Measurements from ENCODE around the gene ACOT7.

Gene ACOT7

GRCh38 chr1:6268415-6268814 lies 125.2 kb downstream of the ACOT7 start:
- no peaks in the 10 kb centered on the region for H3K27me3 ChIP-seq (ENCODE audit: insufficient read depth, insufficient read length)
- TF ChIP-seq YY1 (IDR thresholded peaks at IDR 0.05; ENCODE audit: insufficient read depth, insufficient read length) (no peak), SUZ12 (IDR thresholded peaks at IDR 0.05; ENCODE audit: extremely low read depth, insufficient read depth, insufficient read length) (no peak), ZNF274 (IDR thresholded peaks at IDR 0.05; ENCODE audit: low read depth, low read length) (no peak)
- no peak for DNase-seq (ENCODE audit: low read depth, low spot score)
- H3K9me3 ChIP-seq (ENCODE audit: insufficient read depth, low read length), result no peaks in the 10 kb centered on the region
- H3K4me1 ChIP-seq (ENCODE audit: insufficient read depth, insufficient read length), result peaks cover 7% of the 10 kb centered on the region
- no peak overlapping the region for H3K4me3 ChIP-seq (ENCODE audit: insufficient read length, low read depth)
- no peak overlapping the region for H3K9ac ChIP-seq (ENCODE audit: insufficient read length, low read depth)
- H3K36me3 ChIP-seq (ENCODE audit: insufficient read depth, insufficient read length, low read length), result no peaks in the 10 kb centered on the region

GRCh38 chr1:6267686-6268322 lies 125.8 kb downstream of the ACOT7 start:
- no peaks in the 10 kb centered on the region for H3K27me3 ChIP-seq (ENCODE audit: insufficient read depth, insufficient read length)
- H3K36me3 ChIP-seq (ENCODE audit: insufficient read depth, insufficient read length, low read length), result no peaks in the 10 kb centered on the region
- H3K4me3 ChIP-seq (ENCODE audit: insufficient read length, low read depth), result no peak overlapping the region
- H3K4me1 ChIP-seq (ENCODE audit: insufficient read depth, insufficient read length), result peaks cover 7% of the 10 kb centered on the region
- no peak overlapping the region for H3K9ac ChIP-seq (ENCODE audit: insufficient read length, low read depth)
- DNase-seq (ENCODE audit: low read depth, low spot score), result no peak
- TF ChIP-seq ZNF274 (IDR thresholded peaks at IDR 0.05; ENCODE audit: low read depth, low read length) (no peak), SUZ12 (IDR thresholded peaks at IDR 0.05; ENCODE audit: extremely low read depth, insufficient read depth, insufficient read length) (no peak), YY1 (IDR thresholded peaks at IDR 0.05; ENCODE audit: insufficient read depth, insufficient read length) (no peak)
- H3K9me3 ChIP-seq (ENCODE audit: insufficient read depth, low read length), result no peaks in the 10 kb centered on the region

GRCh38 chr1:6266641-6267040 lies 126.9 kb downstream of the ACOT7 start:
- peaks cover 8% of the 10 kb centered on the region for H3K27me3 ChIP-seq (ENCODE audit: insufficient read depth, insufficient read length)
- H3K4me1 ChIP-seq (ENCODE audit: insufficient read depth, insufficient read length), result peaks cover 8% of the 10 kb centered on the region
- no peak overlapping the region for H3K4me3 ChIP-seq (ENCODE audit: insufficient read length, low read depth)
- DNase-seq (ENCODE audit: low read depth, low spot score), result no peak
- H3K9ac ChIP-seq (ENCODE audit: insufficient read length, low read depth), result no peak overlapping the region
- no peaks in the 10 kb centered on the region for H3K9me3 ChIP-seq (ENCODE audit: insufficient read depth, low read length)
- TF ChIP-seq SUZ12 (IDR thresholded peaks at IDR 0.05; ENCODE audit: extremely low read depth, insufficient read depth, insufficient read length), result no peak
- TF ChIP-seq ZNF274 (IDR thresholded peaks at IDR 0.05; ENCODE audit: low read depth, low read length), result no peak
- TF ChIP-seq YY1 (IDR thresholded peaks at IDR 0.05; ENCODE audit: insufficient read depth, insufficient read length), result no peak
- no peaks in the 10 kb centered on the region for H3K36me3 ChIP-seq (ENCODE audit: insufficient read depth, insufficient read length, low read length)

- Histone ChIP-seq H3K4me3 (ENCODE audit: insufficient read length, low read depth) (no peak overlapping the region), H3K4me1 (ENCODE audit: insufficient read depth, insufficient read length) (peaks cover 2% of the 10 kb centered on the region), H3K36me3 (ENCODE audit: insufficient read depth, insufficient read length, low read length) (no peaks in the 10 kb centered on the region), H3K9ac (ENCODE audit: insufficient read length, low read depth) (no peak overlapping the region), H3K9me3 (ENCODE audit: insufficient read depth, low read length) (no peaks in the 10 kb centered on the region), H3K27me3 (ENCODE audit: insufficient read depth, insufficient read length) (peaks cover 12% of the 10 kb centered on the region)
- TF ChIP-seq SUZ12 (IDR thresholded peaks at IDR 0.05; ENCODE audit: extremely low read depth, insufficient read depth, insufficient read length), result no peak
- TF ChIP-seq ZNF274 (IDR thresholded peaks at IDR 0.05; ENCODE audit: low read depth, low read length), result no peak
- no peak for TF ChIP-seq YY1 (IDR thresholded peaks at IDR 0.05; ENCODE audit: insufficient read depth, insufficient read length)
- DNase-seq (ENCODE audit: low read depth, low spot score), result no peak
Measured at GRCh38 chr1:6265151-6265550, 128.4 kb downstream of the ACOT7 start.

- Histone ChIP-seq H3K4me1 (ENCODE audit: insufficient read depth, insufficient read length) (peaks cover 3% of the 10 kb centered on the region), H3K4me3 (ENCODE audit: insufficient read length, low read depth) (no peak overlapping the region), H3K36me3 (ENCODE audit: insufficient read depth, insufficient read length, low read length) (no peaks in the 10 kb centered on the region), H3K9me3 (ENCODE audit: insufficient read depth, low read length) (no peaks in the 10 kb centered on the region), H3K9ac (ENCODE audit: insufficient read length, low read depth) (no peak overlapping the region), H3K27me3 (ENCODE audit: insufficient read depth, insufficient read length) (peaks cover 21% of the 10 kb centered on the region)
- no peak for DNase-seq (ENCODE audit: low read depth, low spot score)
- TF ChIP-seq ZNF274 (IDR thresholded peaks at IDR 0.05; ENCODE audit: low read depth, low read length) (no peak), YY1 (IDR thresholded peaks at IDR 0.05; ENCODE audit: insufficient read depth, insufficient read length) (no peak), SUZ12 (IDR thresholded peaks at IDR 0.05; ENCODE audit: extremely low read depth, insufficient read depth, insufficient read length) (no peak)
Measured at GRCh38 chr1:6263716-6264115, 129.9 kb downstream of the ACOT7 start.

GRCh38 chr1:6262555-6263420 lies 130.8 kb downstream of the ACOT7 start:
- Histone ChIP-seq H3K9ac (ENCODE audit: insufficient read length, low read depth) (no peak overlapping the region), H3K27me3 (ENCODE audit: insufficient read depth, insufficient read length) (peaks cover 21% of the 10 kb centered on the region), H3K4me3 (ENCODE audit: insufficient read length, low read depth) (no peak overlapping the region), H3K4me1 (ENCODE audit: insufficient read depth, insufficient read length) (peaks cover 3% of the 10 kb centered on the region), H3K9me3 (ENCODE audit: insufficient read depth, low read length) (no peaks in the 10 kb centered on the region), H3K36me3 (ENCODE audit: insufficient read depth, insufficient read length, low read length) (no peaks in the 10 kb centered on the region)
- no peak for DNase-seq (ENCODE audit: low read depth, low spot score)
- TF ChIP-seq ZNF274 (IDR thresholded peaks at IDR 0.05; ENCODE audit: low read depth, low read length), result no peak
- TF ChIP-seq SUZ12 (IDR thresholded peaks at IDR 0.05; ENCODE audit: extremely low read depth, insufficient read depth, insufficient read length), result no peak
- TF ChIP-seq YY1 (IDR thresholded peaks at IDR 0.05; ENCODE audit: insufficient read depth, insufficient read length), result no peak

- H3K4me3 ChIP-seq (ENCODE audit: insufficient read length, low read depth), result no peak overlapping the region
- no peak overlapping the region for H3K9ac ChIP-seq (ENCODE audit: insufficient read length, low read depth)
- H3K27me3 ChIP-seq (ENCODE audit: insufficient read depth, insufficient read length), result peaks cover 21% of the 10 kb centered on the region
- H3K9me3 ChIP-seq (ENCODE audit: insufficient read depth, low read length), result no peaks in the 10 kb centered on the region
- no peaks in the 10 kb centered on the region for H3K36me3 ChIP-seq (ENCODE audit: insufficient read depth, insufficient read length, low read length)
- no peak for DNase-seq (ENCODE audit: low read depth, low spot score)
- peaks cover 3% of the 10 kb centered on the region for H3K4me1 ChIP-seq (ENCODE audit: insufficient read depth, insufficient read length)
- no peak for TF ChIP-seq YY1 (IDR thresholded peaks at IDR 0.05; ENCODE audit: insufficient read depth, insufficient read length)
- TF ChIP-seq ZNF274 (IDR thresholded peaks at IDR 0.05; ENCODE audit: low read depth, low read length), result no peak
Measured at GRCh38 chr1:6261615-6261995, 132.0 kb downstream of the ACOT7 start.
